ENCODE data around the gene HLX.

Gene HLX

DNA sequence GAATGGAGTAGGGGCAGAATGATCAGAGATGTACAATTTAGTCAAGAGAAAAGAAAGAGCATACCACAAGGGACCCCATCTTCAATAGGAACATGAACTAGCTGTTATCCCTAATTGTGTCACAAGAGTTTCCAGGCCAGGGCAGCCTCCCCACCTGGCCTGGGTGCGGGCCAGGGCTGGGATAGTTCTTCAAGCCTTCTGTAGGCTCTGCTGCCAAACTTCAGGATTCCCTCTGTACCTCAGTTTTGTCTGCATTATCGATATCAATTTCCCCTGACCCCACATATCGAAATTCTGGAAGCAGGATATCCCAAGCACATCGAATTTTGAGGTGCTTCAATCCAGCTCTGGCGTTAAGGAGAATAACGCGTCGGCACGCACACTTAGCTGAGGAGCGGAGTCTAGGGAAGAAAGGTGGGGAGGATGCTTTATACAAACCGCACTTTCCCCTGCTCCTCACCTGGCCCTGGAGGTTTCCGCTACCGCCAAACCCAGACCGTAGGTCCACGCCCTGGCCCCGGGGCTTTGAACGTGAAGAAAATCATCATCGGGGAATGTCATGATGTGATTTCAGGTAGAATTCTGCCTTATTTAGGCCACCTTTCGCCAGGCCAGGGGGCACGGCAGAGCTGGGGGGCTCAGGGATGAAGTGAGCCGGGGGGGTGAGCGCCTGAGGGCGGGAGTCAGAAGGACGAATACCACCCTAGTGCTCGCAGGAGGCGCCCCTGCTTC lies 7.4 kb downstream of the HLX start:
- no peak for ATAC-seq (ENCODE audit: insufficient read depth, low read depth)
- no peak overlapping the region for H3K4me2 ChIP-seq (ENCODE audit: insufficient read depth, low read length)
- H3K4me3 ChIP-seq (ENCODE audit: low read depth in 1 of 2, low read length in 2 of 2): no peak overlapping the region
- no peaks in the 10 kb centered on the region for H3K4me1 ChIP-seq (ENCODE audit: insufficient read depth, low read length)
- H2AFZ ChIP-seq (ENCODE audit: low read depth, low read length): no peak overlapping the region
- H3K9me3 ChIP-seq (ENCODE audit: insufficient read depth, low read length, severe bottlenecking): no peaks in the 10 kb centered on the region
- TF ChIP-seq, protein P1, sequence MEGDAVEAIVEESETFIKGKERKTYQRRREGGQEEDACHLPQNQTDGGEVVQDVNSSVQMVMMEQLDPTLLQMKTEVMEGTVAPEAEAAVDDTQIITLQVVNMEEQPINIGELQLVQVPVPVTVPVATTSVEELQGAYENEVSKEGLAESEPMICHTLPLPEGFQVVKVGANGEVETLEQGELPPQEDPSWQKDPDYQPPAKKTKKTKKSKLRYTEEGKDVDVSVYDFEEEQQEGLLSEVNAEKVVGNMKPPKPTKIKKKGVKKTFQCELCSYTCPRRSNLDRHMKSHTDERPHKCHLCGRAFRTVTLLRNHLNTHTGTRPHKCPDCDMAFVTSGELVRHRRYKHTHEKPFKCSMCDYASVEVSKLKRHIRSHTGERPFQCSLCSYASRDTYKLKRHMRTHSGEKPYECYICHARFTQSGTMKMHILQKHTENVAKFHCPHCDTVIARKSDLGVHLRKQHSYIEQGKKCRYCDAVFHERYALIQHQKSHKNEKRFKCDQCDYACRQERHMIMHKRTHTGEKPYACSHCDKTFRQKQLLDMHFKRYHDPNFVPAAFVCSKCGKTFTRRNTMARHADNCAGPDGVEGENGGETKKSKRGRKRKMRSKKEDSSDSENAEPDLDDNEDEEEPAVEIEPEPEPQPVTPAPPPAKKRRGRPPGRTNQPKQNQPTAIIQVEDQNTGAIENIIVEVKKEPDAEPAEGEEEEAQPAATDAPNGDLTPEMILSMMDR (IDR thresholded peaks at IDR 0.05; ENCODE audit: borderline replicate concordance, extremely low read depth, low read length, poor library complexity, severe bottlenecking): no peak
- TF ChIP-seq EZH2 (IDR thresholded peaks at IDR 0.05; ENCODE audit: borderline replicate concordance, low read depth, low read length, severe bottlenecking): no peak
- no peak overlapping the region for H3K27ac ChIP-seq (ENCODE audit: low read length)
- H3K36me3 ChIP-seq (ENCODE audit: insufficient read depth, low read length): no peaks in the 10 kb centered on the region
- no peaks in the 10 kb centered on the region for H4K20me1 ChIP-seq (ENCODE audit: insufficient read depth, low read length)
- no peak overlapping the region for H3K9ac ChIP-seq (ENCODE audit: low read depth, low read length)
- H3K79me2 ChIP-seq (ENCODE audit: insufficient read depth, low read length): no peaks in the 10 kb centered on the region
- no peak for DNase-seq
- no peaks in the 10 kb centered on the region for H3K27me3 ChIP-seq (ENCODE audit: insufficient read depth, low read length, poor library complexity)

DNA sequence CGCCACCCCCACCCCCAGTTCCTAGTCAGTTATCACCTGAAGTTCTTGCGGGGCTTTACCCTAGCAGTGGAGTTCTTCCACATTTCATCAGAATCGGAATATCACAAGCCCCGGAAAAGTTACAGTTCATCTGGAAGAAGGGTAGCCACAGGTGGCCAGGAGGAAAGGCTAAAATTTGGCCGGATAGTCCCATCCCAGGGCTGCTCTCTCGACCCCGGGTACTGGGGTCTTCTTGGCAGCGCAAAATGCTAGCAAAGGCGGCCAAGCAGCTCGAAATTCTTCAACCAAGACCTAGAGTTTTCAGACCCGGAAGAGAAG lies 7.9 kb downstream of the HLX start:
- no peaks in the 10 kb centered on the region for H3K4me1 ChIP-seq (ENCODE audit: insufficient read depth, low read length)
- H3K27ac ChIP-seq (ENCODE audit: low read length): no peak overlapping the region
- no peaks in the 10 kb centered on the region for H3K36me3 ChIP-seq (ENCODE audit: insufficient read depth, low read length)
- H3K4me3 ChIP-seq (ENCODE audit: low read depth in 1 of 2, low read length in 2 of 2): no peak overlapping the region
- no peak for DNase-seq
- H3K27me3 ChIP-seq (ENCODE audit: insufficient read depth, low read length, poor library complexity): no peaks in the 10 kb centered on the region
- H3K79me2 ChIP-seq (ENCODE audit: insufficient read depth, low read length): no peaks in the 10 kb centered on the region
- no peaks in the 10 kb centered on the region for H3K9me3 ChIP-seq (ENCODE audit: insufficient read depth, low read length, severe bottlenecking)
- TF ChIP-seq EZH2 (IDR thresholded peaks at IDR 0.05; ENCODE audit: borderline replicate concordance, low read depth, low read length, severe bottlenecking): no peak
- TF ChIP-seq, protein P1 (IDR thresholded peaks at IDR 0.05; ENCODE audit: borderline replicate concordance, extremely low read depth, low read length, poor library complexity, severe bottlenecking): no peak
- no peak overlapping the region for H2AFZ ChIP-seq (ENCODE audit: low read depth, low read length)
- H3K4me2 ChIP-seq (ENCODE audit: insufficient read depth, low read length): no peak overlapping the region
- ATAC-seq (ENCODE audit: insufficient read depth, low read depth): no peak
- no peaks in the 10 kb centered on the region for H4K20me1 ChIP-seq (ENCODE audit: insufficient read depth, low read length)
- H3K9ac ChIP-seq (ENCODE audit: low read depth, low read length): no peak overlapping the region

DNA sequence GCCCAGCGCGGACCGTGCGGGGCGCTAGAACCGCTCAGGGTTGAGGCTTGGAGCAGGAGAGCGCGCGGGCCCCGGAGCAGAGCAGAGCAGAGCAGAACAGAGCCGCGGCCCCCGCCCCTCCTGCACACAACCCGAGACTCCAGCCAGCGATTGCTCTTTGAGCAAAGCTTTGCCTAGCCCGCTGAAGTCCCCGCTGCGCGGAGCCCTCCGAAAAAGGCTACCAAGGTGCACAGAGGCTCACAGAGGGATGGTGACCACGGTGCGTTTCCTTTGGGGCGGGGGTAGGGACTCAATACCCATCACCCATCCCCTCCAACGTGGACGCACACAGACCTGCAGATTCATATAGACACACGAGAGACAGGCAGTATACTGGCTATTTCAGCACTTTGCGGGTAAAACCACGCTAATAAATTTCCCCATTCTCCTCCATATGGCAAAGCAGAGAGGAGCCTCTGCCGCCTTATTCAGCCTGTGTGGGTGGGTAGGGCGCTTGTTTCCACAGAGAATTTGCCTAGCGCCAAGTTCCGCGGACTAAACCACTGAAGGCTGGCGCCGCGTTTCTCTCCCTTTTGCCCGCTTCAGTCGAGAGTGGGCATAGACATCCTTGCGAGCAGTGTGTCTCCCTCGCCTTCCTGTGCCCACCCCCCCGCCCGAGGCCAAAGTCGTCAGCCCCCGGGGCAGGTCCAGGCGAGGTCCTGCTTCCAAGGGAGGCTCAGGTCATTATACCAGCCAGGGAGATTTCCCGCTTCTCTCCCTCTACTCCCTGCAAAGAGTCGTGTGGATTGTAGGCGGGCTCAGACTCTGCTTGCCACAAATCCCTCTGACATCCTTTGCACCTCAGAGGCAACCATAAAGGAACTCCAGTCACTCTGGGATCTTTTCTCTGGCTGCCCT lies 8.5 kb downstream of the HLX start:
- Histone ChIP-seq H3K36me3 (ENCODE audit: insufficient read depth, low read length) (no peaks in the 10 kb centered on the region), H3K4me3 (ENCODE audit: low read depth in 1 of 2, low read length in 2 of 2) (no peak overlapping the region), H3K9me3 (ENCODE audit: insufficient read depth, low read length, severe bottlenecking) (peaks cover under 1% of the 10 kb centered on the region), H3K79me2 (ENCODE audit: insufficient read depth, low read length) (no peaks in the 10 kb centered on the region), H2AFZ (ENCODE audit: low read depth, low read length) (no peak overlapping the region), H3K27ac (ENCODE audit: low read length) (no peak overlapping the region), H4K20me1 (ENCODE audit: insufficient read depth, low read length) (no peaks in the 10 kb centered on the region), H3K9ac (ENCODE audit: low read depth, low read length) (no peak overlapping the region), H3K27me3 (ENCODE audit: insufficient read depth, low read length, poor library complexity) (no peaks in the 10 kb centered on the region), H3K4me1 (ENCODE audit: insufficient read depth, low read length) (no peaks in the 10 kb centered on the region), H3K4me2 (ENCODE audit: insufficient read depth, low read length) (no peak overlapping the region)
- no peak for DNase-seq
- ATAC-seq (ENCODE audit: insufficient read depth, low read depth): no peak
- TF ChIP-seq, protein P1 (IDR thresholded peaks at IDR 0.05; ENCODE audit: borderline replicate concordance, extremely low read depth, low read length, poor library complexity, severe bottlenecking): no peak
- TF ChIP-seq EZH2 (IDR thresholded peaks at IDR 0.05; ENCODE audit: borderline replicate concordance, low read depth, low read length, severe bottlenecking): no peak
